ENCODE measurements around the gene PSMG2. TPM values are rescaled to one million over a fixed set of nuclear protein-coding genes. Genes with fewer than 3 reads are reported as not detected.

PSMG2 gene
- total and polyA plus RNA-seq, 7 donors = 78.1 to 105 (median 90.7) TPM

DNA sequence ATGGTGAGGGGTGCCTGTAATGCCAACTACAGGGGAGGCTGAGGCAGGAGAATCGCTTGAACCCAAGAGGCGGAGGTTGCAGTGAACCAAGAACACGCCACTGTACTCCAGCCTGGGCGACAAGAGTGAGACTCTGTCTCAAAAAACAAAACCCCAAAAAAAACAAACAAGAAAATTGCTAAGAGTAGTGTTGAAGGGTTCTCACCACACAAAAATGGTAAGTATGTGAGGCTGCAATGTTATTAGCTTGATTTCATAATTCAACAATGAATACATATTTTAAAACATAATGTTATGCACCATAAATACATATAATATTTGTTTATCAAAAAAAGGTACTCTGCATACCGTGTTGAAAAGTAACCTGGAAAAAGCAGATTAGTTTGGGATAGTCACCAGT, 45.8 kb downstream of the PSMG2 start:
- 89 to 92% methylated on average over 5 of the region's 5 CpGs for WGBS, 2 donors
- H3K4me3 ChIP-seq = no peak overlapping the region
- no peaks in the 10 kb centered on the region for H3K9me3 ChIP-seq
- no peaks in the 10 kb centered on the region for H3K4me1 ChIP-seq
- intact Hi-C loops (cut with DNase I) = no loop called here
- no peak overlapping the region for H3K27ac ChIP-seq
- DNase-seq = no peak
- no peaks in the 10 kb centered on the region for H3K27me3 ChIP-seq
- no peak for TF ChIP-seq POLR2AphosphoS5 (IDR thresholded peaks at IDR 0.05)
- no peak for TF ChIP-seq CTCF (IDR thresholded peaks at IDR 0.05)
- no peak for TF ChIP-seq POLR2A (IDR thresholded peaks at IDR 0.05)
- no peak for TF ChIP-seq EP300 (IDR thresholded peaks at IDR 0.05)
- H3K36me3 ChIP-seq = no peaks in the 10 kb centered on the region

DNA sequence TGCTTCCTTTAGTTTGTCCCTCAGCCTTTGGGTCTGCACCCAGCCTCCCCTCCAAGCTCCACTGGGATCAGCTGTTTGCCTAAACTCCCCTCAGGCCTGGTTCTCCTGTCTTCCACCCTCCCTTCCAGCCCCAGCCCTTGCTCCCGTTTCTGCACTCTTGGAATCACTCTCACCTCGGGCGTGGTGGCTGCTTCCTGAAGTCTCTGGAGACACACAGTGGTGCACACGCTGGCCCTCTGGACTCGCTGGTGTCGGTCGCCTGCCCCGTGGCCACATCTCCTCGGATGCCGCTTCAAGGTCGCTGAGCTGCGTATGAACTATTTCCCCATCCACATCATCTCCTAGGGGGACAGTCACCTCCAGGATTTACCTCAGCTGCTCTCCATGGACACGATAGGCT, 46.3 kb downstream of the PSMG2 start:
- Histone ChIP-seq H3K9me3 (no peaks in the 10 kb centered on the region), H3K27me3 (no peaks in the 10 kb centered on the region), H3K27ac (no peak overlapping the region), H3K36me3 (no peaks in the 10 kb centered on the region), H3K4me1 (no peaks in the 10 kb centered on the region), H3K4me3 (no peak overlapping the region)
- TF ChIP-seq CTCF (IDR thresholded peaks at IDR 0.05) (no peak), POLR2AphosphoS5 (IDR thresholded peaks at IDR 0.05) (no peak), POLR2A (IDR thresholded peaks at IDR 0.05) (no peak), EP300 (IDR thresholded peaks at IDR 0.05) (no peak)
- WGBS, 2 donors = 72 to 74% methylated on average over 13 of the region's 13 CpGs
- no peak for DNase-seq
- intact Hi-C loops (cut with DNase I) = no loop called here

DNA sequence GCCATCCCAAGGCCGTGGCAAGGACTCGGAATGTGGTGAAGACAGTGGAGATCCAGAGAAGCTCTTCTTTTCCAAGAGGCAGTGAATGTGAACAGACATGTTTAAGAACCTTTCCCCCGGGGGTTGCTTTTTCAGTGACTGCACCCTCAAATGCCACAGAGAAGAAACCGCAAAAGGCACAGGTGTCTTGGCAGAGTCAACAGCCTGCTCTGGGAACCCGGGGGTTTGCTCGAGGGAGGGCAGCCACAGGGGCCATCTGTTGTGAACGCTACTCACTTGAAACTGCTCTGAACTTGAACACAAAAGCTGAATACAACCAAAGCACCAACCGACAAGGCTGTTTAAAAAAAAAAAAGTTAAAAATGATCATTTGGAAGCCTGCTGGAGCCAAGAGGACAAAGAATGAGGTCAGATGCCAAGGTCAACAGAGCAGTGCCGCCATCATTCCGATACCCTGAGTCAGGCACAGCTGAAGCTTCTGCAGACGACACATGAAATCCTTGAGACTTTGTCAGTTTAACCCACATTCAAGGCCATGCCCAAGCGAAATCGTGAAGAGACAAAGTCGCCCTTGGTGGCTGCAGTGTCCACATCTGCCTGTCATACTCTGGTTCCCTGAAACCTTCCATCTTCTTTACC, 47.4 kb downstream of the PSMG2 start:
- 58 to 85% methylated on average over 14 of the region's 14 CpGs for WGBS, 2 donors
- intact Hi-C loops (cut with DNase I) = no loop called here
- TF ChIP-seq POLR2AphosphoS5 (IDR thresholded peaks at IDR 0.05) (no peak), EP300 (IDR thresholded peaks at IDR 0.05) (no peak), CTCF (IDR thresholded peaks at IDR 0.05) (no peak), POLR2A (IDR thresholded peaks at IDR 0.05) (no peak)
- Histone ChIP-seq H3K36me3 (no peaks in the 10 kb centered on the region), H3K4me3 (no peak overlapping the region), H3K4me1 (no peaks in the 10 kb centered on the region), H3K9me3 (no peaks in the 10 kb centered on the region), H3K27me3 (no peaks in the 10 kb centered on the region), H3K27ac (no peak overlapping the region)
- no peak for DNase-seq

DNA sequence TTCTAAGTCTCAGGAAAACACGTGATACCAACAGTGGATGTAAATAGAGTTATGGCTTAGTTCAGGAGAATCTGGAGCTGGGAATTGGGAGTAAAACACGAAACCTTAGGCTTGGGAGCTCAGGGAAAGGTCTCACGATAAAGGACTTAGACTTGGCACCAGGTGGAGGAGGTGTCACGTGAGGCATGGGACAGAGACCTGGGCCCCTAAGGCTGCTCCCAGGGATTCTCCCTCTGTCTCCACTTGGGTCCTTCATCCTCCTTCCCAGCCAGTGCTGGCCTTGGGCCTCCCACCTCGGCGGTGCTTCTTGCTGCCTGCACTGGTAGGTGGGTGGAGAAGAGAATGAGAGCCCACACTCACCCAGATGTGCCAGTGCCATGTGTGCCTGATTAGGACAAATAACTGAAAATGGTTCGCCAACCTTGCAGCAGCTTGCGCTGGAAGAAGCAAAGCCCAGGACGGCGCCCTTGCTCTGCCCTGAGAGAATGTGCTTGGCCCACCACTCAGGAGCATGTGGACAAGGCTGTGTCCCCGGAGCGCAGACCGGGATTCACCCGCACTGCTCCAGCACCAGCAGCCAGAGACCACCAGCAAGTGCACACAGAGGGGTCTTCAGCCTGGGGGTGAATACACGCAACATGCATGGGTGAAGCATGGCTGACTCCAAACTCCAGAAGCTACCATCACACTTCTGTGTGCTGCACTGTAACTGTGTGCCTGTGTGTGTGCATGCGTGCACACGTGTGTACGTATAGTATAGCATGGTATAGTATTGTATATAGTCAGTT, 48.1 kb downstream of the PSMG2 start:
- no peak overlapping the region for H3K4me3 ChIP-seq
- 93 to 95% methylated on average over 18 of the region's 18 CpGs for WGBS, 2 donors
- DNase-seq = no peak
- H3K36me3 ChIP-seq = no peaks in the 10 kb centered on the region
- intact Hi-C loops (cut with DNase I) = no loop called here
- no peaks in the 10 kb centered on the region for H3K9me3 ChIP-seq
- H3K27ac ChIP-seq = no peak overlapping the region
- TF ChIP-seq CTCF (IDR thresholded peaks at IDR 0.05) (no peak), POLR2A (IDR thresholded peaks at IDR 0.05) (no peak), EP300 (IDR thresholded peaks at IDR 0.05) (no peak), POLR2AphosphoS5 (IDR thresholded peaks at IDR 0.05) (no peak)
- no peaks in the 10 kb centered on the region for H3K4me1 ChIP-seq
- H3K27me3 ChIP-seq = no peaks in the 10 kb centered on the region
